Measurements from ENCODE around the gene INS.

DNA sequence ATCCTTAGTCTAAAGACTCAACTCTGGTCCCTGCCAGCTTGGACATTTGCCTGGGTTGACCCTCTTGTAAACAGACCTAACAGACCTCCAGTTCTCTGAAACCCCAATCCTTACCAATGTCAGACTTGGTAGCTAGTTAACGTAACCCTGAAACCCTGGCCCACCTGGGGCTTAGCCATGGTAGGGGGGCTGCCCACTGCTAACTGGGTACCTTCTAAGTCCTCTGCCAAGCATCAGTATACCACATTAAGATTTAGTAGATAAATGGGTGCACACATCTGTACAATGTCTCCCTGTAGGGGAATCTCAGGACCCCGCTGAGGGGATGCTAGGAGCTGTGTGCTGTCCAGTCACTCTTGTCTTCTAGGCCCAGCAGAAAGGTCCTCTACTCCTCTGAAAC lies 40.5 kb upstream of the INS start:
- TF ChIP-seq CTCF (IDR thresholded peaks at IDR 0.05 in 2 of 3, conservative IDR thresholded peaks at IDR 0.05 in 1 of 3; ENCODE audit: control insufficient read depth in 2 of 3, extremely low read depth in 1 of 3, insufficient read depth in 1 of 3, low read depth in 3 of 3, low read length in 3 of 3), result no peak
- no peak for TF ChIP-seq TAF1 (IDR thresholded peaks at IDR 0.05; ENCODE audit: borderline replicate concordance, low read depth, low read length)
- no peak for TF ChIP-seq SPI1 (IDR thresholded peaks at IDR 0.05; ENCODE audit: borderline replicate concordance, insufficient read depth, low read depth, low read length)
- no peak for TF ChIP-seq SRF (IDR thresholded peaks at IDR 0.05; ENCODE audit: low read depth in 2 of 2, low read length in 2 of 2)
- no peak for TF ChIP-seq GABPA (IDR thresholded peaks at IDR 0.05; ENCODE audit: low read depth)
- no peak for TF ChIP-seq ELK1 (IDR thresholded peaks at IDR 0.05; ENCODE audit: low read depth, low read length)
- no peak for TF ChIP-seq TCF7 (IDR thresholded peaks at IDR 0.05; ENCODE audit: borderline replicate concordance)
- no peak for TF ChIP-seq RAD21 (IDR thresholded peaks at IDR 0.05; ENCODE audit: insufficient read depth, low read depth, low read length)
